Retina (tissue), 1 donor: ENCODE data around the gene NVL.
"Not testable (repeated sequence)": the region's sequence is repeated elsewhere in the genome, so short reads cannot be mapped to it uniquely, and the experiment has no call there.

ENCODE experiments used
- DNase-seq: peaks from one replicate; pipeline ENCODE4 v3.0.0-alpha.2; 2016

Gene NVL

DNA sequence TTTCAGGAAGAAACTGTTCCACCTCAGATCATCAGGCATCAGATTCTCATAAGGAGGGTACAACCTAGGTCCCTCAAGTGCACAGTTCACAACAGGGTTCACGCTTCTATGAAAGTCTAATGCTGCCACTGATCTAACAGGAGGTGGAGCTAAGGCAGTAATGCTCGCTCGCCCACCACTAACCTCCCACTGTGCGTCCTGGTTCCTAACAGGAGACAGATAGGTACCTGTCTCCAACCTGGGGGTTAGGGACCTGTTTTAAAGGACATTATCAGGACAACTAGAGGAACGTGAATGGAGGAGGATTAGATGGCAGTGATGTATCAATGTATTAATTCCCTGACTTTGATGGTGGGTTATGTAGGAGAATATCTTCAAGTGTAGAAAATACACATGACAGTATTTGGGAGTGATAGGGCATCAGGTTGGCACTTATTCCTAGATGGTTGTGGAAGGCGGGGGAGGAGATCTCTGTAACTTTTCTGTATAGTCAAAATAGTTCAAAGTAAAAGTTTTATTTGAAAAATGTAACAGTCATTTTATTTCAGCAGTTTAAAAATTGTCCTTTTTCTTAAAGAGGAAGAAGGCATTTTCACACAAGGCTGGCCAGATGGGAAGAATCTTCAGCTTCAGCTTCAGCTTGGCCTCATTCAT is 103.0 kb downstream of the NVL start:
- no peak for DNase-seq

DNA sequence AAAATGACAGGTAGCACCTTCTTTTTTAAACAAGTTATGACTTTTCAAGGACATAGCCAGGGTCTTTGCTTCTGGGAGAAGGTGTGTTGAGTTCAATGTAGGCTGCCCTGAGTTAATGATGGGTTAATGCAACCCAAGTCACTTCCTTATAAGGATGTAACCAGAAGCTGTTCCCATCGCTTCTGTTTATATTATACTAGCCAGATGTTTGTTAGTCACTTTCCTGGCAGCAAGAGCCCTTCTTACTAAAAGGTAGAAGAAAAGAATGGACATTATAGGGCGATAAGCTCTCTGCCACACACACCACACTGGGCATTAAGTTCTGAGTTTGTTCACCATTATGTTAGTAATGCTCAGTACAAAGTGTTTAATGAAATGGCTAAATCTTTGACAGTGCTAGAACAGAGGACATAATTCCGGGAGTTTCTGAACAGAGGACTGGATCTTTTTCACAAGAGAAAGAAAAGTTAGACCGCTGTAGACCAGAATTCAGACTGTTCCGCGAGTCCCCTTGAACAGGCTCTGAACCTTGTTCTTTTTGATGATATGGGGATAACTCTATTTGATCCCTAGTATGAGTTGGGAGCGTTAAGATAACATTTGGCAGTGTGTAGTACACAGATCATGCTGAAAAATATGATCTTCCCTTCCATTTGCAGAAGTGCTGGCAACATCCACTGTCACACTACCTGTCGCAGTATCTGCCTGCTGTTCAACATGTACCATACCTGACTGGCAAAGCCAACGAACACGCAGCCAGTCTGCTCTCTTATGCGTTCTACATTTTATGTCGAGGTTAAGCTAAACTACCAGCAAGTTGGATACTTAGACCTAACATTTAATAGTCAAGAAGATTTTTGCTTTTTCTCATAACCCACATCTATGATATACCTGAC is 105.9 kb downstream of the NVL start:
- no peak for DNase-seq

DNA sequence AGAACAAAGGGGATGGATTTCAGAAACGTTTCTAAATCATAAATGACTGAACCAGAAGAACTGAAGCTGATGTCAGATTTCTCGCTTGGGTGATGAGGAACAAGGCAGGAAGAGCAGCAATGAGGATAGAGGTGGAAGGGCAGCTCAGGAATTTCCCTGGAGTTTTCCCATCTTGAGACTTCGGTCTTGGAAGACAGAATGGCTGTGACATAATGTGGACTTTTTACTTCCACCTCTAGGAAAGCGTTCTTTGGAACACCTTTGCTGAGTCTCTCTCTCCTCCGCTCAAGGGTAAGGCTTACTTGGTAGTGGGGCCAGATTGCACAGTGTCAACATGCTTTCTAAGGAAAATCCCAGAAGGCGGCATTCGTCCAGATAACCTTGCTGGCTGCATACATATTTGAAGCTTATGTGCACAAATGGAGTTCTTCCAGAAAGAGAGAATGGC is 110.3 kb downstream of the NVL start:
- DNase-seq: peak; percentile 71

DNA sequence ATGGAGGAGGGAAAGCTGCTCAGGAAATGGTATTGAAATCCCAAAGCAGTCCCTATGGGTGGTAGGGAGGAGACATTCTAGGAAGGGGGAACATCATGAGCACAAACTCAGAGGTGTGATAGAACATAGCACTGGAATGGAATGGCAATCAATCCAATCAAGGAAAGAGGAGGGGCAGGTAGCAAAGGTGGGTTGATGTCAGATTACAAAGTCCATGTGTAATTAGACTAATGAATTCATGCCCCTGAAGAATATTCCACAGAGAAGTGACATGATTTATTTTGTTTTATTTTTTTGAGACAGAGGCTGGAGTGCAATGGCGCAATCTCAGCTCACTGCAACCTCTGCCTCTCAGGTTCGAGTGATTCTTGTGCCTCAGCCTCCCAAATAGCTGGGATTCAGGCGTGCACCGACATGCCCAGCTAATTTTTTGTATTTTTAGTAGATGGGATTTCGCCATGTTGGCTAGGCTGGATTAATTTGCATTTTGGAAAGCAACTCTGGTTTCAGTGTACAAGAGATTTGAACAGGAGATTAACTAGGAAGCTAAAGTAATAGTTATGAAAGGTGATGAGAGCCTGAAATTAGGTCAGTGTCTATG is 110.9 kb downstream of the NVL start:
- no peak for DNase-seq

DNA sequence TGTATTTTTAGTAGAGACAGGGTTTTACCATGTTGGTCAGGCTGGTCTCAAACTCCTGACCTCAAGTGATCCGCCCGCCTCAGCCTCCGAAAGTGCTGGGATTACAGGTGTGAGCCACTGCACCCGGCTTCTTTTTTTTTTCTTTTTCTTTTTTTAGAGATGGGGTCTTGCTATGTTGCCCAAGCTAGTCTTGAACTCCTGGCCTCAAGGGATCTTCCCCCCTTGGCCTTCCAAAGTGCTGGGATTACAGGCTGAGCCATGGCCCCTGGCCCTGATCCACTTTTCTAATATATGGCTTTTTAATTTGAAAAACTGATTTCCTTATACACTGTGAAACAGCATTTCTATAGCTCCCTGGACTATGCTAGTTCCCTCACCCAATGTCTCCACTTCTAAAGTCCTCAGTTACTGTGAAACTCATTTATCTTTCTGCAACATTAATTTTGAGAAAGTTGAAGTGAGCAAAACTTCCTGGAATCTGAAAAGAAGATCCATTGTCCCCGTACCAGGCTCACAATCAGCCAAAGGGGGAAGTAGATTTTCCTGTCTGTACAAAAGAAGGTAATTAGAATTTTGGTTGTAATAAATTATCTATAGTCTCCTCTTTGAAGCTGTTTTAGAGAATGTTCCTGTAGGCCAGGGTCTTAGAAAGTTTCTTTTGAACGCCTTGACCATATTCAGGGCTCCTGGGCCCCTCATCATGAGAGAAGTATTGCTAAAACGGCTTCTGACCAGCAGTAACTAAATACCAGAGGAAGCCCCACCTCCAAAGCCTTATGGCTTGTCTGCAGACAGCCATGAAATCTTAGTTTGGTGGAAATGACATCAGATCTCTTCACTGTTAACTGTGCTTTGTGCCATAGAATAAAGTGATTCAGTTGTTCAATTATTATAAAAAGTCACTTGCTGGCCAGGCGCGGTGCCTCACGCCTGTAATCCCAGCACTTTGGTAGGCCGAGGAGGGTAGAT is 112.0 kb downstream of the NVL start:
- DNase-seq: no peak

DNA sequence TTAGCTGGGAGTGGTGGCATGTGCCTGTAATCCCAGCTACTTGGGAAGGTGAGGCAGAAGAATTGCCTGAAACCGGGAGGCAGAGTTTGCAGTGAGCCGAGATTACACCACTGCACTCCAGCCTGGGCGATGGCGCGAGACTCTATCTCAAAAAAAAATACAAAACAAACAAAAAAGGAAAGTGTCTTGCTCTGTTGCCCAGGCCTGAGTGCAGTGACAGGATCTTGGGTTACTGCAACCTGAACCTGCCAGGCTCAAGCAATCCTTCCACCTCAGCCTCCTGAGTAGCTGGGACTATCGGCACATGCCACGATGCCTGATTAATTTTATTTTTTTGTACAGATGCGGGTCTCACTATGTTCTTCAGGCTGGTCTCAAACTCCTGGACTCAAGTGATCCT is 113.6 kb downstream of the NVL start:
- DNase-seq: no peak

DNA sequence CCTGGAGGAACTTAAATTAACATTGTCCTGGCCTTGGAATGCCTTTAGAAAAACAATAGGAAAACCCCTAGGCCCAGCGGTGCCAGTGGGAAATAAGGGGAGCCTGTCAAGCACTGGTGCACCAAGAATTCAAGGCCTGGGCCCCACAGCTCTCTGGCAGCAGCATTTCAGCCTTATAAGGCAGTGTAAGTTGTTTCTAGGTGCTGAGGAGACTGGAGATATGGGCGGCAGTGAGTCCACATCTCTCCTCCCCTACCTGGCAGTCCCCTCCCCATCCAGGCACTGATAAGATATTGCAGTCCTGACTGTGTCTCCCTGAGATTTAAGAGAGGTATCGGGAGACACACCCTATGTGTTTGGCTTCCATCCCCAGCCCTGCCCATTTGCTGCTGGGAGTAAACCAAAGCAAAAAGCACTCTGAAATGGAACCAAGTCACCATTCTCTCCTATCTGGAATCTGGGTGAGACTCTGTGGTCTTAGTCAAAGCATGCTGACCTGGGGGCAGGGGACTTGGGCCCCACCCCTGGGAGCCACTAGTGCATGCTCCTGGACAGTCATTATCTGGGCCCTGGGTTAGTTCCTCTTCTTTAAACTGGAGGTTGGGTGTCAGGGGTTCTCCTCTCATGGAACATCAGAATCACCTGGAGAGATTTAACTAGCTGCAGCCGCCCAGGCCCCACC is 116.4 kb downstream of the NVL start:
- no peak for DNase-seq

DNA sequence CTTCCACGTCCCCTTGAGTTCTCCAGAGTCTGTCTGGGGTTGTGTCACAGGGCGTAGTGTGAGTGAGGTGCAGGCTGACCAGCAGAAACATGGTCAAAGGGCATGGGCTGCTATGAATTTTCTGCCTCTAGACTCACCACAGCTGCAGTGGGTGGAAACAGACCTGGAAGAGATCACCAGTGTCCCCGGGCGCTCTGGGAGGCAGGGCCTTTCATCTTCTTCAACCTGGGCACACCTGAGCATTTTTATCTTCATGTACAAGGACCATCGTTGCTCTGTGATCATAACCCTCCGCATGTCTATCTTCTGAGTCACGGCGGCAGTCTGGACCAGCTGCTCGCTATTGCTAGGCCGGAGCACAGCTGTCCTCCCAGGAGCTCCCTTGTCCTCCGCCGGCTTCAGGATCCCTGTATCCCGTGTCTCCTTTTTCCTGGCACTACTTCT is 117.3 kb downstream of the NVL start:
- DNase-seq: no peak

DNA sequence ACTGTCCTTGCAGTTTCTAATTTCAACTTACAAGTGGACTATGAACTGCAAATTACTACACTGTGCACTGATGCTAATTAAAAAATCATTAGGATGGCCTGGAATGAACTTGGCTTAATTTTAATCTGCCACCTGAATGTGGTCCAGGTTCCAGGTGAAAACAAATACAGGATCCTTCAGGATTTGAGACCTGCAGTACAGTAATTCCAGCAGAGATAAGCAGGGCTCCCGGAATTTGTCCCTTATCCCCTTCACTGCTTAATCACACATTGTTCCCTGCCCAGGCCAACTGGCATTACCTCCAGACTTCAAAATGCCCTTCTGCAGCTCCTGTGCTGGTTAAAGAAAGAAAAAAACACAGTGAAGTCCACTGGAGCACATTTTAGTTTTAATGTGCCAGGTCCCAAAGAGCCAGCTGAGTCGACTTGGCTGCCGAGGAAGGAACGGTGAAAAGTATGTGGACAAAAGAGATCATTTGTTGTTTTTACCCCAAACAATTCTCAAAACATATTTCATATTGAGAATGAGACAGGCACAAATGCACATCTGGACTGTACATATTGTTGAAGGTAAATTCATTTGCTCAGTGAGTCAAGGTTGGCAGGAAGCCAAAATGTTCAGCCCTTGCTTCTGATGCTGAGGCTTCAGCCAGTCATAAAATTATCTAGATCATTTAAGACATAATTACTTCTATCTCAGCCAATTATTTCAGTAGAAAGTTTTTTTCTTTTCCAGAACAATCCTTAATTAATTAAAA is 118.6 kb downstream of the NVL start:
- no peak for DNase-seq

DNA sequence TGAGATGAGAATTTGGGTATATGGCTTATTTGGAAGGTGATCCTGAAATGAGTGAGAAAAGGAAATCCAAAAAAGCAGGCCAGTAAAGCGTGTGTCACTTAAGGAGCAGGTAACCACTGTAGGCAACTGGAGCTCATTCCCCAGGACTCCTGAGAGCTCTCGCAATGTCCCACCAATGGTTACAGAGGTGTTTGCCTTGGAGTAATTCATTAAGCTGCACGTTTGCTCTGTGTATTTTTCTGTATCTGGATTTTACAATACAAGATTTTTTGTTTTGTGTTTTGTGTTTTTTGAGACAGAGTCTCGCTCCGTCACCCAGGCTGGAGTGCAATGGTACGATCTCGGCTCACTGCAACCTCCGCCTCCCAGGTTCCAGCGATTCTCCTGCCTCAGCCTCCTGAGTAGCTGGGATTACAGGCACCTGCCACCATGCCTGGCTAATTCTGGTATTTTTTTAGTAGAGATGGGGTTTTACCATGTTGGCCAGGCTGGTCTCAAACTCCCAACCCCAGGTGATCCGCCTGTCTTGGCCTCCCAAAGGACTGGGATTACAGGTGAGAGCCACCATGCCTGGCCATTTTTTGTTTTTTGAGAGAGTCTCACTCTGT is 123.9 kb downstream of the NVL start:
- DNase-seq: not testable (repeated sequence)

DNA sequence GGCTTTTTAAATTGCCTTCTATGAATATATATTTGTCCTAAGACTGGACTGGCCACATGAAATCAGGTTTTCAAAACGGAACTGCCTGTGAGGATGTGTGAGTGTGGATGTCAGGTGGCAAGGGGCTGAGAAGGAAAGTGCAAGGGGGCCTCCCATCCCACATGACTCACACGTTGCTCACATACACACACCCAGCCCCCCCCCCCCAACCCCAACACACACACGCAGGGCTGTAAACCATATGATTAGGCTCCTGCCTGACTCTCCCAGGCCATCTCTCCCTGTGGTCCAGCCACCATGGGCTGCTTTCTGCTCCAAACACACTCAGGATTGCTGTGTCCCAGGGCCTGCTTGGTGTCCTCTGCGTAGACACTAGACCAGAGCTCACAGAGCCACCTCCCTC is 124.5 kb downstream of the NVL start:
- no peak for DNase-seq

DNA sequence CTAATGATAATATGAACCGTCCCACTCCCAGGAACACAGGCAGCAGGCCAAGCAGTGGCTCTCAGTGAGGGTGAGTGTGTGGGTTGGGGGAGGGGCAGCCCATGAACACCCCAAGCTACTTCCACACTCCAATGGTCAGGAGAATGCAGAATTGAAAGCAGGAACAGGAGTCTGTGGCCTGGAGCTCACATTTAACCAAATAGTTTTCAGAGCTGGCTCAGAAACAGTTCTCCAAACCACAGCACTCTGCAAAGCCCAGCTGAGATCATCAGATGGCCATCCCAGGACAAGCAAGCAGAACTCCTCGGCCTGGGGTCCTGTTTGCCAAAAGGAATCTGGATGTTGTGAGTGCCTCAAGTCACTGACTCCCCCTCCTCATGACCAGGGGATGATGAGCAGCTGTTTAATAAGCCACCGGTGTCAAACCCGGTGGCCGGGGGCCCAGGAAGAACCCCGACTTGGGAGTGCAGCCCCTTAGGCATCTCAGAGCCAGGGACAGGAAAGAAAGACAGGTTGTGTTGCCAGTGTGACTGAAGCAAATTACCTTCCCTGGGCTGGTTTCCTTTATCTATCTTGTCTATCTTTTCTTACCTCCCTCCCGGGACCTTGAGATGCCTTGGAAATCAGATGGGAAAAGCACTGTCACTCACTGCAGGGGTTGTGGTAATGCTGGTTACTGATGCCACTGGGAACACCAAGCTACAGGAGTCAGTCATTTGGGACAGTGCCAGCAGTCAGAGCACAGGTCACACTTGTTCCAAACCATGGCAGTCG is 126.5 kb downstream of the NVL start:
- peak; percentile 14 for DNase-seq

DNA sequence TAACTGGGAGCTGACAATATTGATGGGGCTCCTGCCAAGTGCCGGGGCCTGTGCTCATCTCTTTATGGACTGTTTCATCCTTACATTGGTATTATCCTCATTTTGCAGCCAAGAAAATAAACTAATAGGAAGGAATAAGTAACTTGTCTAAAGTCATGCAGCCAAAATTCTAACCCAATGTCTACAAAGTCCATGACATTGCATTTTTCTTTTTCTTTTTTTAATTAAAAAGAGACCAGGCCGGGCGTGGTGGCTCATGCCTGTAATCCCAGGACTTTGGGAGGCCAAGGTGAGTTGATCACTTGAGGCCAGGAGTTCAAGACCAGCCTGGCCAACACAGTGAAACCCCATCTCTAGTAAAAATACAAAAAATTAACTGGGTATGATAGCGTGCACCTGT is 128.1 kb downstream of the NVL start:
- DNase-seq: no peak

DNA sequence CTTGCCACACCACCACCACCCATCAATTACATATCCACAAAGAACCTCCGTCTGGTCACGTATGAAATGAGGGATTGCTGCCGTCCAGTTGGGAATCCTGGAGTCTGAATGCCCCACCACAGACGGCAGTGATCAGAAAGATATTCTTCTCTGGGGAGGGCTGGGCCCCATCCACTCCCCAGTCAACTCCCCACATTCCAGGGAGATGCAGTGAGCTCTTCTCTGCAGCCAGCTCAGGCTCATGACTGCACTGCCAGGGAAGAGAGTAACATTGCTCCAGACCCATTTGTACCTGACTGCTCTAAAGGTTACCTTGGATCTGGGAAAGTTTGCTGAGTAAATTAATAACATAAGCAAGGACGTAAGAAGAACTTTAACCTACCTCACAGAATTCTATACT is 128.6 kb downstream of the NVL start:
- DNase-seq: no peak

DNA sequence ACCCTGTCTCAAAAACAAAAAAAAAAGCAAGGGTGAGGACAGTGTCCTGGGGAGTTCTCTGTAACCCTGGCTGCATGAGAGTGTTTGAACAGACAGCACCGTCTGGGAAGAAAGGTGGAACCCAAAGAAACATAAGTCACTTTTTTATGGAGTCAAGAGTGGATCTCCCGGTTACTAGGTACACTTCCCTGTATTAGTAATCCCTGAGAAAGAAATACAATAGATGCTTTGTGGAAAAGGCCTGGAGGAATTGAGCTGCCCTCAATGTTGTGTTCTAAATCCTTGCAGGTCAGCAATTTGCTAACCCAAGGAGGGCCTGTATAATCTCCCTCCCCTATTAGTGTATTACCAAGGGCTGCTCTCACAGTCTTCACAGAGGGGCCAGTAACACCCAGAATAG is 130.3 kb downstream of the NVL start:
- no peak for DNase-seq

DNA sequence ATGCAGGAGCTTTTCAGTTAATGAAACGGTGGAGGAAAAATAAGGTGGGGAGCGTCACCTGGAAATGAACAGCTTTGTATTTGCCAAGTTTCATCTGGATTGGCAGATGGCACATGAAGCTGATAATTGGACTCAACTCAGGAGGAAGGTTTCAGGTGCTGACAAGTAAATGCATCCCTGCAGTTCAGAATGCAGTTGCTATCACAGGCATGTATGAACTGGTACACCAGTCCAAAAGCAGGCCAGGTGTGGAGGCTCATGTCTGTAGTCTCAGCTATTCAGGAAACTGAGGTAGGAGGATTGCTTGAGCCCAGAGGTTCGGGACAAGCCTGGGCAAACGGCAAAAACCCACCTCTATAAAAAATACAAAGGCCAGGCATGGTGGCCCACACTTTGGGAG is 131.4 kb downstream of the NVL start:
- no peak for DNase-seq

DNA sequence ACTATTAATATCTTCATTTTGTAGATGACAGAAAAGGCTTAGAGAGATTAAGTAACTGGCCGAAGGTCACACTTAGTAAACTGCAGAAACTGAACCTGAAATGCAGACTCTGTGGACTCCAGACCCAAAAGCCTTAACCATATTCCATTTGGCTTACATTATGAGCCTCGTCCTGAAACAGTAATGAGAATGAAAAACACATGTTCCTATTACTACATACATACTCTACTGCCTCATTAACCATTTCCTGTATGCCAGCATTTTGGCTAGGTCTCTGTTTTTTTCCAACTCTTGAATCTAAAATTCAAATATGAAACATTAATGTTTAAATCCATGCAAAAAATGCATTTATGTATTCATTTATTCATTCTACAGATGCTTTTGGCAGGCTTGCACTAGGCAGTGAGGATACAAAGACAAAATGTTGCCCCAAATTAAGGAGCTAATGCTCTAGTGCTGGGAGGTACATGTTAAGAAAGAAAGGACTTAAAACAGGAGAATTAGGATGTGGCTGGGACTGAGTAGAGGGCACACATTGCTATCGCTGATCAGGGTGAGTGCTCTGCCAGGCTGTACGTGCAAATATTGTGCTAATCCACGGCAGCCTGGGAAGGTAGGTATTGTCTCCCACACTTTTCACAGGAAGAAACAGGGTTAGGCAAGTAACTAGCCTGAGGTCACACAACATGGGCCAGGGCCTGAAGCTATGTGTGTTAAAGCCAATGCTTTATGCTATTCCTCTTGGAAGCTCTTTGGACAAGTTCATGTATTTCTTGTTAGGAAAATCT is 133.0 kb downstream of the NVL start:
- no peak for DNase-seq

DNA sequence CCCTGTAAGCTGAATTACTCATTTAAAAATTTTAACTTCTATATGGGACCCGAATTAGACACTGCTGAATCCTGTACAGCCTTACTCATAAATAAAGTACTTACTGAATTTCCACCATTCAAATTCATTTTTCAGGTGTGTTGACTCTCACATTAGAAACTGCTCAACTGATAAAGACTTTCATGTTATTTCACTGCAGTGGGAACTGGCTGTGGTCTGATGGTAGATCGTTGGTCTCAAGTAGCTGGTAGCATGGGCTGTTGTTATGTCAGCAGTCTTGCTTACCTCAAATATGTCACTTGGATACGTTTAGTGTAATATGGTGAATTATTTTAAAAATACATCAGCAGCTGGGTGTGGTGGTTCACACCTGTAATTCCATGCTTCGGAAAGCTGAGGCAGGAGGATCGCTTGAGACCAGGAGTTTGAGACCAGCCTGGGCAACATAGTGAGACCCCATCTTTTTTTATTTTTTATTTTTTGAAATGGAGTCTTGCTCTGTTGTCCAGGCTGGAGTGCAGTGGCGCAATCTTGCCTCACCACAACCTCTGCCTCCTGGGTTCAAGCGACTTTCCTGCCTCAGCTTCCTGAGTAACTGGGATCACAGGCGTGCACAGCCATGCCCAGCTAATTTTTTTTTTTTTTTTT is 136.5 kb downstream of the NVL start:
- no peak for DNase-seq
